T-helper 22 cell (primary cell): ENCODE measurements around the gene CAD.

ENCODE experiments used
- DNase-seq: peaks from one replicate; pipeline ENCODE4 v3.0.0-alpha.2; 2020; ENCODE audit warnings: low read depth

The CAD gene

GRCh38 chr2:27198627-27199026 lies 18.5 kb upstream of the CAD start:
- DNase-seq: no peak

- DNase-seq: no peak
Measured at GRCh38 chr2:27199241-27199640, 17.9 kb upstream of the CAD start.

GRCh38 chr2:27201675-27202074 lies 15.5 kb upstream of the CAD start:
- DNase-seq: no peak

- DNase-seq: no peak
Measured at GRCh38 chr2:27202854-27203253, 14.3 kb upstream of the CAD start.

GRCh38 chr2:27203741-27204140 lies 13.4 kb upstream of the CAD start:
- DNase-seq: no peak

GRCh38 chr2:27204566-27204965 lies 12.6 kb upstream of the CAD start:
- no peak for DNase-seq

GRCh38 chr2:27205206-27205605 lies 12.0 kb upstream of the CAD start:
- no peak for DNase-seq

GRCh38 chr2:27206346-27206745 lies 10.8 kb upstream of the CAD start:
- DNase-seq: no peak

GRCh38 chr2:27208486-27209050 lies 8.6 kb upstream of the CAD start:
- no peak for DNase-seq

GRCh38 chr2:27209621-27210401 lies 7.4 kb upstream of the CAD start:
- DNase-seq: no peak

GRCh38 chr2:27211241-27211942 lies 5.8 kb upstream of the CAD start:
- peak; percentile 68 for DNase-seq

- peak; percentile 79 for DNase-seq
Measured at GRCh38 chr2:27211943-27212625, 5.1 kb upstream of the CAD start, which contains the start of the genes ATRAID and SLC5A6. Gene ATRAID (plus strand): TSS chr2:27212041. CDS start chr2:27212369, 328 bp downstream. Gene SLC5A6 (minus strand): TSS chr2:27212268. CDS start chr2:27207650, 4,618 bp downstream.

GRCh38 chr2:27212626-27213471 lies 4.3 kb upstream of the CAD start:
- peak; percentile 47 for DNase-seq

- DNase-seq: no peak
Measured at GRCh38 chr2:27214941-27215340, 2.2 kb upstream of the CAD start.

GRCh38 chr2:27216416-27217137 lies 592 bp upstream of the CAD start:
- no peak for DNase-seq

- DNase-seq: no peak
Measured at GRCh38 chr2:27218614-27219013, 1.4 kb downstream of the CAD start.

- DNase-seq: no peak
Measured at GRCh38 chr2:27219091-27219490, 1.9 kb downstream of the CAD start.

GRCh38 chr2:27220091-27220490 lies 2.9 kb downstream of the CAD start:
- no peak for DNase-seq

- no peak for DNase-seq
Measured at GRCh38 chr2:27221166-27221565, 4.0 kb downstream of the CAD start.

- no peak for DNase-seq
Measured at GRCh38 chr2:27222407-27222806, 5.2 kb downstream of the CAD start.

GRCh38 chr2:27223416-27223815 lies 6.2 kb downstream of the CAD start:
- no peak for DNase-seq
